SK-N-SH (cell line): ENCODE results near the gene GPR158. TPM values are rescaled to one million over a fixed set of nuclear protein-coding genes. Genes with fewer than 3 reads are reported as not detected.

Source experiments
- CTCF ChIA-PET: fragments of 300-600, 350-600 bp; formaldehyde crosslinking; extraction: SDS; loops from one replicate; lab custom pipeline; 2021; lab: Yijun Ruan, JAX
- POLR2A ChIA-PET: fragments of 350-600 bp; sonication (Branson Sonifier 250); formaldehyde crosslinking; extraction: SDS; loops from one replicate; lab custom pipeline; 2020; ENCODE audit warnings: antibody characterized with exemption, inconsistent platforms; lab: Yijun Ruan, JAX
- DNase-seq: peaks from one replicate; pipeline ENCODE4 v3.0.0; 2012
- H2AFZ ChIP-seq: fragments of 200-600 bp; sonication (generic); 2 replicates; pipeline ENCODE4 v1.8.1; 2016; ENCODE audit warnings: antibody characterized with exemption, mild to moderate bottlenecking, low read depth
- H3F3A ChIP-seq: fragments of 200-600 bp; sonication (generic); replicated peaks from 2 replicates; pipeline ENCODE3; 2016; ENCODE audit warnings: antibody characterized with exemption, mild to moderate bottlenecking; ENCODE audit not compliant: insufficient read depth
- H3K27ac ChIP-seq, 2 experiments: fragments of 200-500 bp in 1 of 2; fragments of 200-600 bp in 1 of 2; sonication (Bioruptor generic) in 1 of 2; sonication (generic), shearing (Covaris generic) in 1 of 2; 2 replicates each; pipeline versions ENCODE4 v1.5.1 to v1.6.1; 2014 to 2016; ENCODE audit warnings: low read depth in 2 of 2, inconsistent platforms in 1 of 2, low read length in 1 of 2, mild to moderate bottlenecking in 1 of 2, mixed read lengths in 1 of 2
- H3K27me3 ChIP-seq: fragments of 200-600 bp; sonication (generic), shearing (Covaris generic); 2 replicates; pipeline ENCODE4 v1.6.1; 2016; ENCODE audit warnings: mixed run types; ENCODE audit not compliant: insufficient read depth
- H3K36me3 ChIP-seq, 2 experiments: fragments of 200-500 bp in 1 of 2; fragments of 200-600 bp in 1 of 2; sonication (Bioruptor generic) in 1 of 2; sonication (generic) in 1 of 2; replicated peaks in 1 of 2; 2 replicates each; pipeline versions ENCODE3 to v1.5.1; 2014 to 2016; ENCODE audit warnings: low read length in 1 of 2, mild to moderate bottlenecking in 1 of 2; ENCODE audit not compliant: insufficient read depth in 2 of 2, control insufficient read depth in 1 of 2
- H3K4me1 ChIP-seq, 2 experiments: fragments of 200-500 bp in 1 of 2; fragments of 200-600 bp in 1 of 2; sonication (Bioruptor generic) in 1 of 2; sonication (generic), shearing (Covaris generic) in 1 of 2; 2 replicates each; pipeline versions ENCODE4 v1.5.1 to v1.6.1; 2014 to 2016; ENCODE audit warnings: low read depth in 1 of 2, low read length in 1 of 2, mixed run types in 1 of 2; ENCODE audit not compliant: insufficient read depth in 2 of 2, control insufficient read depth in 1 of 2
- H3K4me2 ChIP-seq: fragments of 200-600 bp; sonication (generic), shearing (Covaris generic); 2 replicates; pipeline ENCODE4 v1.6.1; 2017; ENCODE audit warnings: mixed run types
- H3K4me3 ChIP-seq, 2 experiments: fragments of 200-500 bp in 1 of 2; fragments of 200-600 bp in 1 of 2; sonication (Bioruptor generic) in 1 of 2; sonication (generic), shearing (Covaris generic) in 1 of 2; 2 replicates each; pipeline versions ENCODE4 v1.5.1 to v1.8.1; 2014 to 2016; ENCODE audit warnings: low read depth in 2 of 2, inconsistent platforms in 1 of 2, low read length in 1 of 2, mild to moderate bottlenecking in 1 of 2, mixed read lengths in 1 of 2, moderate library complexity in 1 of 2
- H3K79me2 ChIP-seq: fragments of 200-600 bp; sonication (generic); 2 replicates; pipeline ENCODE4 v1.8.1; 2017; ENCODE audit warnings: mild to moderate bottlenecking; ENCODE audit not compliant: insufficient read depth
- H3K9ac ChIP-seq: fragments of 200-600 bp; sonication (generic); 2 replicates; pipeline ENCODE4 v1.6.1; 2017; ENCODE audit warnings: mixed run types
- H3K9me2 ChIP-seq: fragments of 200-600 bp; sonication (generic); 2 replicates; pipeline ENCODE4 v1.6.1; 2017; ENCODE audit warnings: mixed run types
- H3K9me3 ChIP-seq: fragments of 200-600 bp; sonication (generic); 2 replicates; pipeline ENCODE4 v1.6.1; 2017; ENCODE audit warnings: mixed run types, mild to moderate bottlenecking, moderate library complexity
- H4K20me1 ChIP-seq: fragments of 200-600 bp; sonication (generic); 2 replicates; pipeline ENCODE4 v1.6.1; 2017; ENCODE audit warnings: mild to moderate bottlenecking, mixed run types; ENCODE audit not compliant: insufficient read depth
- EP300 ChIP-seq, 2 experiments: IDR thresholded peaks; 2 replicates each; pipeline versions ENCODE4 v1.4.0 to v1.6.1; 2012; ENCODE audit warnings: borderline replicate concordance in 1 of 2, low read depth in 1 of 2, low read length in 1 of 2
- EZH2phosphoT487 ChIP-seq: fragments of 200-600 bp; sonication (generic); IDR thresholded peaks from 2 replicates; pipeline ENCODE4 v1.6.1; 2017; ENCODE audit warnings: low read depth, mixed run types, mild to moderate bottlenecking, antibody characterized with exemption, moderate library complexity, borderline replicate concordance
- FOSL2 ChIP-seq: IDR thresholded peaks from 2 replicates; pipeline ENCODE4 v1.4.0; 2012; ENCODE audit warnings: low read depth, mild to moderate bottlenecking, moderate library complexity, borderline replicate concordance
- GATA2 ChIP-seq: sonication (generic); formaldehyde crosslinking; IDR thresholded peaks from 2 replicates; pipeline ENCODE4 v1.5.0; 2020; ENCODE audit warnings: mild to moderate bottlenecking, missing genetic modification reagents
- IRF3 ChIP-seq: fragments of 150-350 bp; IDR thresholded peaks from 2 replicates; pipeline ENCODE4 v1.6.1; 2016; ENCODE audit warnings: mild to moderate bottlenecking, low read depth, low read length
- JUND ChIP-seq: IDR thresholded peaks from 2 replicates; pipeline ENCODE4 v1.4.0; 2012
- MAX ChIP-seq: IDR thresholded peaks from 2 replicates; pipeline ENCODE4 v1.4.0; 2012; ENCODE audit warnings: low read depth
- NFIC ChIP-seq: IDR thresholded peaks from 2 replicates; pipeline ENCODE4 v1.4.0; 2012; ENCODE audit warnings: borderline replicate concordance
- PBX3 ChIP-seq: IDR thresholded peaks from 2 replicates; pipeline ENCODE4; 2012
- POLR2AphosphoS5 ChIP-seq: IDR thresholded peaks from 2 replicates; pipeline ENCODE4 v1.6.1; 2012; ENCODE audit warnings: low read depth, low read length
- RFX5 ChIP-seq: IDR thresholded peaks from 2 replicates; pipeline ENCODE4 v1.6.1; 2012; ENCODE audit warnings: mild to moderate bottlenecking, improper control_type of control experiment, low read length
- SMC3 ChIP-seq: IDR thresholded peaks from 2 replicates; pipeline ENCODE4 v1.6.1; 2012; ENCODE audit warnings: low read depth, low read length, improper control_type of control experiment
- TCF12 ChIP-seq: IDR thresholded peaks from 2 replicates; pipeline ENCODE4 v1.4.0; 2012
- USF1 ChIP-seq: IDR thresholded peaks from 2 replicates; pipeline ENCODE4 v1.4.0; 2012; ENCODE audit warnings: low read depth, borderline replicate concordance
- YY1 ChIP-seq: IDR thresholded peaks from 2 replicates; pipeline ENCODE4 v1.4.0; 2012; ENCODE audit warnings: low read depth, mild to moderate bottlenecking
- WGBS: methylation state at CpG from one replicate; pipeline ENCODE4 v1.1.6; 2017; ENCODE audit warnings: low lambda C conversion rate; 5-methylcytosine and 5-hydroxymethylcytosine counted together
- polyA plus RNA-seq, 3 experiments: library from polyadenylated mRNA; depleted of rRNA; stranded (reverse); fragments of >200 nt; gene quantifications; 2 replicates each; pipeline ENCODE4 v1.2.3, GENCODE V29; 2012

The GPR158 gene
- polyA plus RNA-seq, 1 of the 3 experiments (the other 2 are of a cell fraction), result not detected

GRCh38 chr10:25493122-25493893 lies 318.5 kb downstream of the GPR158 start:
- TF ChIP-seq IRF3, result no peak
- TF ChIP-seq EP300 (IDR thresholded peaks at IDR 0.05; ENCODE audit: borderline replicate concordance in 1 of 2, low read depth in 1 of 2, low read length in 1 of 2), result peak in 1 of 2 experiments; percentile 22; a peak in 1 of 4 replicates
- TF ChIP-seq GATA2, result peak; percentile 86
- TF ChIP-seq RFX5, result no peak
- TF ChIP-seq EZH2phosphoT487, result no peak
- TF ChIP-seq NFIC, result no peak
- peak; percentile 65 for TF ChIP-seq PBX3
- TF ChIP-seq TCF12, result peak; percentile 71
- no peak for TF ChIP-seq USF1
- no peak for TF ChIP-seq YY1
- no peak for TF ChIP-seq SMC3
- TF ChIP-seq FOSL2, result peak; percentile 30; the same call in 1 of the 2 replicates
- TF ChIP-seq MAX, result no peak
- peak; percentile 5; the same call in 1 of the 2 replicates for TF ChIP-seq JUND
- no peak for TF ChIP-seq POLR2AphosphoS5
- peak; percentile 22 for DNase-seq
- peaks cover 0 to 2% of the 10 kb centered on the region in 2 experiments; a peak in 1 of 4 replicates for H3K4me1 ChIP-seq
- no peaks in the 10 kb centered on the region for H3K9me3 ChIP-seq
- peaks cover 7% of the 10 kb centered on the region for H3F3A ChIP-seq
- H3K79me2 ChIP-seq, result no peaks in the 10 kb centered on the region
- no peaks in the 10 kb centered on the region for H3K27me3 ChIP-seq
- H3K4me3 ChIP-seq, result no peak overlapping the region
- ChIA-PET POLR2A (no interaction called here), CTCF (no interaction called here)
- no peaks in the 10 kb centered on the region for H4K20me1 ChIP-seq
- peak overlapping the region in 1 of 2 experiments; percentile 41; a peak in 2 of 4 replicates for H3K27ac ChIP-seq
- H2AFZ ChIP-seq, result no peak overlapping the region; the same call in 1 of the 2 replicates
- no peak overlapping the region for H3K9ac ChIP-seq
- H3K9me2 ChIP-seq, result no peaks in the 10 kb centered on the region
- no peaks in the 10 kb centered on the region for H3K36me3 ChIP-seq
- peak overlapping the region; percentile 5; the same call in 1 of the 2 replicates for H3K4me2 ChIP-seq
- WGBS, result 1% methylated on average over 3 of the region's 4 CpGs
